ENCODE measurements around the gene AGPS.
"Not testable (repeated sequence)": the region's sequence is repeated elsewhere in the genome, so short reads cannot be mapped to it uniquely, and the experiment has no call there.

The AGPS gene

DNA sequence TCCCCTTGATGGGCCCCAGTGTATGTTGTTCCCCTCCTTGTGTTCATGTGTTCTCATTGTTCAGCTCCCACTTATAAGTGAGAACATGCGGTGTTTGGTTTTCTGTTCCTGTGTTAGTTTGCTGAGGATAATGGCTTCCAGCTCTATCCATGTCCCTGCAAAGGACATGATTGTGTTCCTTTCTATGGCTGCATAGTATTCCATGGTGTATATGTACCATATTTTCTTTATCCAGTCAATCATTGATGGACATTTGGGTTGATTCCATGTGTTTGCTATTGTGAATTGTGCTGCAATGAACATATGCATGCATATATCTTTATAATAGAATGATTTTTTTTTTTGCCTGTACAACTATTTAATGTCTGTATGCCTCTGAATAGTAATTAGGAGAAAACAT, 31.5 kb downstream of the AGPS start:
- DNase-seq, result not testable (repeated sequence)

- not testable (repeated sequence) for DNase-seq
Observed at GRCh38 chr2:177424620-177425019, 32.0 kb downstream of the AGPS start.

GRCh38 chr2:177427316-177427715, 34.7 kb downstream of the AGPS start:
- DNase-seq, result no peak

GRCh38 chr2:177427936-177428335, 35.4 kb downstream of the AGPS start:
- DNase-seq, result not testable (repeated sequence)

DNA sequence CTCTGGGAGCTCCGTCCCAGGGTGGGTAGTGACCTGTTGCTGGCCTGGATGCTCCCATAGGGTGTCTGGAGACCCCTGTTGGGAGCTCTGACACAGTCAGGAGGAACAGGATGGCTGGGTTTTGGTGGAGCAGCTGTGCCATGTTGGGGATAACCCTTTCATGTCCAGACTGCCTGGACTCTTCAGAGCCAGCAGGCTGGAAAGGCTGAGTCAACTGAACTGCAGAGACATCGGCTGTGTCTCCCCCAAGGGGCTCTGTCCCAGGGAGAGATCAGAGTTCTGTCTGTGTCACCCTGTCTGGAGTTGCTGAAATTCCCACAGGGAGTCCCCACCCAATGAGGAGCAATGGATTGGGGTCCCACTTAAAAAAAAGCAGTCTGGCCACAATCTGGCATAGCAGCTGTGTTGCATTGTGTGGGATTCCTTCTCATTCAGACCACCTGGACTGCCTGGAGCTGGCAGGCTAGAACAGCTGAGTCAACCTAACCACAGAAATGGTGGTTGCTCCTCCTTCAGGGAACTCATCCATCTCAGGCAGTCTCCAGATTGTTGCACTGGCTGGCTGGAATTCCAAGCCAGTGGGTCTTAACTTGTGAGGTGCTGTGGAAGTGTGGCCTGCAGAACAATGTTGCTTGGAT, 37.2 kb downstream of the AGPS start:
- no peak for DNase-seq

DNA sequence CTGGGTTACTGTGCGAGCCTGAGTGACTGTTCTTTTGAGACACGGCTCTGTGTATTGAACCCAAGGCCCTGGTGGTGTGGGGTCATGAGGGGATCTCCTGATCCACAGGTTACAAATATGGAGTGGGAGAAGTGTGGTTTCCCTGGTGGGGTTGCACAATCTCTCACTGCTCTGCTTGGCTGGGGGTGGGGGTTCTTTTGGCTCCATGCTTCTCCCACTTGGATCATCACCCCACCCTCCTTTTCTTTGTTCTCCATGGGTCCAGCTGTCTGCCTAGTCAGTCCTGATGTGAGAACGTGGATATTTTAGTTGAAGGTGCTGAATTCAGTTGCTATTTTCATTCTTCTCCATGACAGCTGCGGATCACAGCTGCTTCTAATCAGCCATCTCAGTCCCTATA, 37.8 kb downstream of the AGPS start:
- DNase-seq, result no peak

DNA sequence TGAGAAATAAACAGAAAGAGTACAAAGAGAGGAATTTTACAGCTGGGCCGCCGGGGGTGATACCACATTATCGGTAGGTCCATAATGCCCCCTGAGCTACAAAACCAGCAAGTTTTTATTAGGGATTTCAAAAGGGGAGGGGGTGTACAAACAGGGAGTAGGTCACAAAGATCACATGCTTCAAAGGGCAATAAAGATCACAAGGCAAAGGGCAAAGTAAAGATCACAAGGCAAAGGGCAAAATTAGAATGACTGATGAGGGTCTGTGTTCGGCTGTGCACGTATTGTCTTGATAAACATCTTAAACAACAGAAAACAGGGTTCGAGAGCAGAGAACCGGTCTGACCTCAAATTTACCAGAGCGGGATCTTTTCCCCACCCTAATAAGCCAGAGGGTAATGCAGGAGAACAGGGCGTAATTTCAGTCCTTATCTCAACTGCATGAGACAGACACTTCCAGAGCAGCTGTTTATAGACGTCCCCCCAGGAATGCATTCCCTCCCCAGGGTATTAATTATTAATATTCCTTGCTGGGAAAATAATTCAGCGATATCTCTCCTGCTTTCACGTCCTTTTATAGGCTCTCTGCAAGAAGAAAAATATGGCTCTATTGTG, 38.6 kb downstream of the AGPS start:
- DNase-seq, result not testable (repeated sequence)

- DNase-seq, result peak; percentile 6
Observed at GRCh38 chr2:177432703-177433102, 40.1 kb downstream of the AGPS start.

- DNase-seq, result no peak
Observed at GRCh38 chr2:177433402-177433801, 40.8 kb downstream of the AGPS start.

DNA sequence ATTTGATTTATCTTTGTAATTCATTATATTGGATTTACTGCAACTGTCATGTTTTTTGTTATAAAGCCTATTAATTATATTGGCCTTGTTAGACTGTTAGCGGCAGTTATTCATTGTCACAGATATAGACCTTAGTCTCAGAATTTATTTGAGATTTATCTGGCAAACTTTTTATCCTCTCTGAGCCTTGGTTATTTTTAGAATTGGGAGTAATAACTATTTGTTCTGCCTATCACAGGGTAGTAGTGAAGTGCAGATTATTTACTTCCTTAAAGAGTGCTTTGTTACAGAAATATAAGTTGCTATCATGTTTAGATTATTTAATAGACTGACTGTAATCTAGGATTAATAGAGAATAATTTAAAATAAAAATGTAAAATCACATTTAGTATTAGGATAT, 41.9 kb downstream of the AGPS start:
- no peak for DNase-seq

DNA sequence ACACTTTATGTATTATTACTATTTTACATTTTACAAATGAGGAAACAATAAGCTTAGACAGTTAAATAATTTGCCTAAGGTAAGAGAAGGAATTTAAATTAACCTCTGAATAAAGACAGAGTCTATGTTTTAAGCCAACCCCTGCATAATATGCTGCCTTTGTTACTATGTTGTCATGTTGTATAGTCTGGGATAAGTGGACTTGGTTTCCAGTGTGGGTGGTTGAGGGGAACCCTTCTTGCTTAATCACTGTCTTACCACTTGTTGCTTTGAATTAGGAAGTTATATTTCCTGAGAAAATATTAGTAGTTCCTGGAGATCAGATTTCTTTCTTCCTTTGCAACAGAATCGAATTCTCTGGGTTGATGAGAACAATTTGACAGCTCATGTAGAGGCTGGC, 52.6 kb downstream of the AGPS start:
- no peak for DNase-seq

- no peak for DNase-seq
Observed at GRCh38 chr2:177448031-177448430, 55.5 kb downstream of the AGPS start.

GRCh38 chr2:177449159-177449558, 56.6 kb downstream of the AGPS start:
- DNase-seq, result no peak

DNA sequence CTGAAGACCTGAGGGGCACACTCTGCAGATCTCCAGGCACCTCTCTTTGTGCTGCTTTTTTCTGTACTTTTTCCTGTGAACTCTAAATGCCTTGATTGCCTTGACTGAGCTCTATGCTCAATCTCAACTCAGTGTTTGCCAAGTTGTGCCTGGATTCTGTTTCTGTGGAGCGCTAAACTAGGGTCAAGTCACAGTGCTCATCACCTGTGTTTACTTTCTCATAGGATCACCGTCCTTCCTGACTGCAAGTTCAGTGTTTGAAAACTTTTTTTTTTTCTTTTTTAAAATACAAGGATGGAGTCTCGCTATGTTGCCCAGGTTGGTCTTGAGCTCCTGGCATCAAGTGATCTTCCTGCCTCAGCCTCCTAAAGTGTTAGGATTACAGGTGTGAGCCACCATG, 62.6 kb downstream of the AGPS start:
- no peak for DNase-seq

- not testable (repeated sequence) for DNase-seq
Observed at GRCh38 chr2:177459756-177460155, 67.2 kb downstream of the AGPS start.

- no peak for DNase-seq
Observed at GRCh38 chr2:177460973-177461585, 68.5 kb downstream of the AGPS start.

GRCh38 chr2:177464549-177464948, 72.0 kb downstream of the AGPS start:
- no peak for DNase-seq

DNA sequence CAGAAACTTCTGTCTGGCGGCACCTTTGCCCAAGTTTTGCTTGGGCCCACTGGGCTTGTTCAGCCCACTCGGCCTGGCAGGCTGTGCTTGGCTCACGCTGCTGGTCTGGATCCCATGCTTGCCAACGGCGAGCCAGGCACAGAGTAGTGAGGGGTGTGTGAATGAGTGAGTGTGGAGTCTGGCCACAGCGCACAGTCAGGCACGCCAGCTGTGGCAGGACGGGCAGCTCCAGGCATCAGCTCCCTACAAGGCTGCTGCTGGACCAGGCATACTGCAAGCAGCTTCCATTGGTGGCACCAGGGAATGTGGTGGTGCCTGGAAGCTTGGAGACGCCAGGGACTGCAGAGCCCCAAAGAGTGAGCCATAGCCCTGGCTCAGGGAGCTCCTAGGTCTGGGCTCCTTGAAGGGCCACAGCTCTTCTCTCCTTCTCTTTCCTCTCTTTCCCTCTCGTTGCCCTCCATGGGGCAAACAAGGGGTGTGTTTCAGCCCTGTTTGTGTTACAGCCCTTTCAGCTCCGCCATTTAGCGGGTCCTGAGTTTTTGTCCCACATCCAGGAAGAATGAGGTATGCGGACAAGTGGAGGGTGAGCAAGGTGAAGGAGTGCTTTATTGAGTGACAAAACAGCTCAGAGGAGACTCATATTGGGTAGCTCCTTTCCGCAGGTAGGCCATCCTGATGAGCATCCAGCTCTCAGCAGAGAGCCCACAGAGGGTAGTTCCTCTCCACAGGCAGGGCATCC, 73.0 kb downstream of the AGPS start:
- no peak for DNase-seq

DNA sequence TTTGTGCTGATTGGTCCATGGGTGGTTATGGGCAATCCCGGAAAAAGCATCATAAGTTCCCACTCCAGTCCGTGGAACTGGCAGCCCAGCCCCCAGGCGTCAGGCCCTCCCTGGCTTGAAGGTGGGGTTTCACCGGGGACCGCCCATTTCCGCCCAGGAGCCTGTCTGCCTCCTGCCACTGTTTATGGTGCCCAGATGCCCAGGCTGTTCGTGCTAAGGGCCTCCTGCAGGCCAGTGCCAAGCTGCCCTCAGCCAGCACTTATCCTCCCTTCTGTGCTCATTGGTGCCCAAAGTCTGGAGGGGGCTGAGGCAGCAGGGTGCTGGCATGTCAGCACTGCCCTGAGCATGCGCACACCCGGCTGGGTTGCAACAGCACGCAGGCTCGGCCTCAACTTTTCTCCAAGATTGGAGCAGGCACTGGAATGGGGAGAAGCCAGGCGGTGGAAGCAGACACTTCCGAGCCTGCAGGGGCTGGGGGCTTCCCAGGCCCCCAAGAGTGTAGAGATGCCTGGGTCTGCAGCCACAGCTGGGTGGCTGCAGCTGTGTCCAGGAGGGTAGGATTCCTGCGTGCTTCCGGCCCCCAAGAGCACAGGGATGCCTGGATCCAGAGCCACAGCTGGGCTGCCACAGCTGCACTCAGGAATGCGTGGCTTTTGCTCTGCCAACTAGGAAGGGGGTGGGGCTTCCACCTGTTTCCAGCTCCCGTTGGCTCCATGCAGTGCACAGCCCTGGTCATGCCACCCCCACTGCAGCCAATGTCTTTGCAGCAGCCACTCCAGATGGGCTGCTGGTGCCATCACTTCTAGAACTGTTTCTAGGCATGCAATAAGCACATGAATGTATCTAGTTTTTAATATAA, 74.0 kb downstream of the AGPS start:
- no peak for DNase-seq

DNA sequence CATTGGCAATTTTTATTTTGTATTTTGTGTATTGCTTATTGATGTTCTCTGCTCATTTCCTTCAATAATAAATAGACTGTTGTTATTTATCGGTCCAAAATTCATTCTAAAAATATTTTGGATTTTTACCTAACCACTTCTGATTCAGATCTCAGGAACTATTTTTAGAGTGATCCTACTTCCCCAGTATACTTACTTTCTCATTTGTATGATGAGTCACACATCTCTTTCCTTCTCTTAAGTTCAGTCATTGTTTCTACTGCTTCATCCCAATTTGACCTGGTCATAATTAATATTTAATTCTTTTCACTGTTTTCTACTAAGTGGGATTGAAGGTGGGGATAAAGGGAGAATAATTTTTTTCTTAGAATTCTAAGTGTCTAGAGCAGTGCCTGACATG, 75.1 kb downstream of the AGPS start:
- DNase-seq, result no peak

- no peak for DNase-seq
Observed at GRCh38 chr2:177471990-177472389, 79.4 kb downstream of the AGPS start.

DNA sequence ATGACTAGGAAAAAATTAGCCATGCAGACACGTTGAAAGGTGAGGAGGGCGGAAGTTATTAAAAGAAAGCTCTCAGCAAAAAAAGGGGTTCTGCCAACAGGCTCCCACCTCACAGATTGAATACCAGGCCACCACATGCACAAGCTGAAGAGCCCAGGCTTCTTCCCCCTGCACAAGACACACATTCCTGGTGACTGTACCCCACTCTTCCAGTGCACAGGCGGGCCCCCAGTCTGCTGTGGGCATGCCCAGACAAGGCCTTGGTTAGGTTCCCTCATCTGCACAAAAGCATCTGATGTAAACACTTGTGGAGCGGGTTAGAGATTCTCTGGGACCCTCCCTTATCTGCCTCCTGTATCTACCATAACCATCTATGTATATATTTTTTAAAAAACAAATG, 81.7 kb downstream of the AGPS start:
- DNase-seq, result no peak

GRCh38 chr2:177474998-177475397, 82.4 kb downstream of the AGPS start:
- no peak for DNase-seq
